C4-2B (cell line): ENCODE results near the gene SLC51B.

Source experiments
- CTCF ChIP-seq: fragments of 450-650 bp; conservative IDR thresholded peaks from 2 replicates; pipeline ENCODE4 v1.5.1; 2017; ENCODE audit warnings: mild to moderate bottlenecking
- ZFX ChIP-seq: fragments of 450-650 bp; IDR thresholded peaks from 2 replicates; pipeline ENCODE4 v1.6.1; 2017

- TF ChIP-seq CTCF: no peak
- TF ChIP-seq ZFX: no peak
These were observed 48.1 kb upstream of the SLC51B start for GRCh38 chr15:64997066-64997465.
